Neuronal stem cell (in vitro differentiated cells): ENCODE data around the gene POLDIP3.

Source experiments
- DNase-seq: peaks from one replicate; pipeline ENCODE4 v3.0.0-alpha.2; 2013; ENCODE audit warnings: low spot score
- H2AFZ ChIP-seq: one replicate; pipeline ENCODE4 v1.6.1; 2013; ENCODE audit warnings: mild to moderate bottlenecking, low read length, inconsistent platforms
- H2AK5ac ChIP-seq: 2 replicates; pipeline ENCODE4 v1.6.1; 2013; ENCODE audit warnings: low read depth, mild to moderate bottlenecking, inconsistent platforms, low read length, moderate library complexity, mixed read lengths
- H2BK120ac ChIP-seq: 2 replicates; pipeline ENCODE4 v1.6.1; 2013; ENCODE audit warnings: low read depth, mild to moderate bottlenecking, inconsistent platforms, low read length, moderate library complexity, mixed read lengths
- H2BK12ac ChIP-seq: one replicate; pipeline ENCODE4 v1.6.1; 2013; ENCODE audit warnings: low read length, inconsistent platforms
- H2BK15ac ChIP-seq: 2 replicates; pipeline ENCODE4 v1.6.1; 2013; ENCODE audit warnings: mild to moderate bottlenecking, low read length, inconsistent platforms, mixed read lengths
- H2BK5ac ChIP-seq: one replicate; pipeline ENCODE4 v1.6.1; 2013; ENCODE audit warnings: inconsistent platforms, mild to moderate bottlenecking, low read length, moderate library complexity
- H3K14ac ChIP-seq: one replicate; pipeline ENCODE4 v1.6.1; 2013; ENCODE audit warnings: low read length, inconsistent platforms
- H3K18ac ChIP-seq: 2 replicates; pipeline ENCODE4 v1.6.1; 2013; ENCODE audit warnings: low read length, inconsistent platforms
- H3K23ac ChIP-seq: 2 replicates; pipeline ENCODE4 v1.6.1; 2013; ENCODE audit warnings: low read depth, mild to moderate bottlenecking, mixed read lengths, low read length, inconsistent platforms; ENCODE audit not compliant: poor library complexity
- H3K27ac ChIP-seq: replicated peaks from 3 replicates; pipeline ENCODE4 v1.5.1; 2013; ENCODE audit warnings: low read length, inconsistent platforms
- H3K27me3 ChIP-seq, 3 experiments: 2 replicates each; pipeline ENCODE4 v1.6.1; 2013; ENCODE audit warnings: low read length in 3 of 3, mild to moderate bottlenecking in 2 of 3, inconsistent platforms in 1 of 3, low read depth in 1 of 3, mixed read lengths in 1 of 3, moderate library complexity in 1 of 3; ENCODE audit not compliant: control insufficient read depth in 3 of 3, insufficient read depth in 3 of 3
- H3K36me3 ChIP-seq, 2 donors: replicated peaks in 1 of 2; 2 replicates each; pipeline ENCODE4 v1.6.1; 2013; ENCODE audit warnings: low read length in 2 of 2; ENCODE audit not compliant: control insufficient read depth in 2 of 2, insufficient read depth in 2 of 2
- H3K4ac ChIP-seq: 2 replicates; pipeline ENCODE4 v1.6.1; 2013; ENCODE audit warnings: inconsistent platforms, mild to moderate bottlenecking, low read length, moderate library complexity
- H3K4me1 ChIP-seq, 2 donors: 1 replicate in 1 of 2; 2 replicates in 1 of 2; pipeline ENCODE4 v1.6.1; 2013; ENCODE audit warnings: low read length in 2 of 2, low read depth in 1 of 2; ENCODE audit not compliant: control insufficient read depth in 2 of 2, insufficient read depth in 1 of 2
- H3K4me2 ChIP-seq: one replicate; pipeline ENCODE4 v1.6.1; 2013; ENCODE audit warnings: mild to moderate bottlenecking, low read length, inconsistent platforms; ENCODE audit not compliant: insufficient read depth, poor library complexity, severe bottlenecking
- H3K4me3 ChIP-seq, 2 donors: 2 replicates each; pipeline ENCODE4 v1.5.1; 2013; ENCODE audit warnings: low read length in 2 of 2, mild to moderate bottlenecking in 2 of 2, inconsistent platforms in 1 of 2, moderate library complexity in 1 of 2
- H3K79me1 ChIP-seq: one replicate; pipeline ENCODE4 v1.6.1; 2013; ENCODE audit warnings: low read depth, mild to moderate bottlenecking, inconsistent platforms, low read length, moderate library complexity
- H3K9ac ChIP-seq: one replicate; pipeline ENCODE4 v1.6.1; 2013; ENCODE audit warnings: mild to moderate bottlenecking, low read depth, low read length, inconsistent platforms; ENCODE audit not compliant: poor library complexity
- H3K9me3 ChIP-seq, 2 donors: replicated peaks in 1 of 2; 2 replicates each; pipeline versions ENCODE3 to v1.6.1; 2013; ENCODE audit warnings: low read length in 2 of 2, mild to moderate bottlenecking in 2 of 2, inconsistent platforms in 1 of 2, low read depth in 1 of 2, mixed read lengths in 1 of 2, moderate library complexity in 1 of 2; ENCODE audit not compliant: control insufficient read depth in 2 of 2, insufficient read depth in 1 of 2
- H4K8ac ChIP-seq: one replicate; pipeline ENCODE4 v1.6.1; 2013; ENCODE audit warnings: low read depth, mild to moderate bottlenecking, inconsistent platforms, low read length, moderate library complexity
- H4K91ac ChIP-seq: one replicate; pipeline ENCODE4 v1.6.1; 2013; ENCODE audit warnings: low read length, low read depth, mild to moderate bottlenecking, inconsistent platforms; ENCODE audit not compliant: poor library complexity
- WGBS, 2 donors: extraction: QIAGEN DNeasy Blood & Tissue Kit; methylation state at CpG; one replicate each; pipeline ENCODE4 v1.1.7; 2013; ENCODE audit warnings: missing lambda C conversion rate in 2 of 2, mixed read lengths in 1 of 2; ENCODE audit not compliant: insufficient read length in 2 of 2, insufficient replicate concordance in 1 of 2; ENCODE audit errors: extremely low coverage in 2 of 2; 5-methylcytosine and 5-hydroxymethylcytosine counted together

The POLDIP3 gene

DNA sequence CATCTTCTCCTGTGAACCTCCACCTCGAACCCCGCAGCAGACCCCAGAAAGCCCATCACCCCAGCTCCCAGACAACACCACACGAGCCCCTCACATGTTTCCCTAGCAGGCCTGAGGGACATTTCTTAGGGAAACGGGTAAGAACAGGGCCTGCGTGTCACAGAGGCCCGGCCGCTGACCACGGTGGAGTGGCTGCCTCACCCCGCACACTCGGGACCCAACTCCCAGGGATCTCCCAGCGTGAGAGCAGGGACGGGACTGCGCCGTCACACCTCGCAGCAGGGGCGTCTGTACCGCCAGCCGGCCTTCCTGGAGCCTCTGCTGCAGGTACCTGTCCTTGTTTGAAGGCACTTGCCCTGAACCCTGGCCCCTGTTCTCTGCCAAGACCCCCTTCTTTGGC lies 15.5 kb upstream of the POLDIP3 start:
- H2BK15ac ChIP-seq: no peak overlapping the region
- H3K4me3 ChIP-seq: no peak overlapping the region
- H3K9ac ChIP-seq: no peak overlapping the region
- no peak overlapping the region for H4K91ac ChIP-seq
- no peak overlapping the region for H3K14ac ChIP-seq
- no peak overlapping the region for H3K4me2 ChIP-seq
- H3K9me3 ChIP-seq: no peaks in the 10 kb centered on the region
- no peak overlapping the region for H2BK120ac ChIP-seq
- H3K4me1 ChIP-seq: no peaks in the 10 kb centered on the region
- H3K4ac ChIP-seq: no peak overlapping the region
- H2AK5ac ChIP-seq: no peak overlapping the region
- H3K27me3 ChIP-seq: no peaks in the 10 kb centered on the region
- no peak overlapping the region for H2BK5ac ChIP-seq
- DNase-seq: no peak
- no CpG with 5 or more reads among the region's 18 CpGs for WGBS, 2 donors
- H3K27ac ChIP-seq: no peak overlapping the region
- H4K8ac ChIP-seq: no peak overlapping the region
- no peak overlapping the region for H2AFZ ChIP-seq
- H3K36me3 ChIP-seq: peaks cover 53 to 82% of the 10 kb centered on the region in 2 donors
- H3K18ac ChIP-seq: no peak overlapping the region
- H3K79me1 ChIP-seq: peaks cover 4% of the 10 kb centered on the region
- H3K23ac ChIP-seq: no peak overlapping the region
- no peak overlapping the region for H2BK12ac ChIP-seq

DNA sequence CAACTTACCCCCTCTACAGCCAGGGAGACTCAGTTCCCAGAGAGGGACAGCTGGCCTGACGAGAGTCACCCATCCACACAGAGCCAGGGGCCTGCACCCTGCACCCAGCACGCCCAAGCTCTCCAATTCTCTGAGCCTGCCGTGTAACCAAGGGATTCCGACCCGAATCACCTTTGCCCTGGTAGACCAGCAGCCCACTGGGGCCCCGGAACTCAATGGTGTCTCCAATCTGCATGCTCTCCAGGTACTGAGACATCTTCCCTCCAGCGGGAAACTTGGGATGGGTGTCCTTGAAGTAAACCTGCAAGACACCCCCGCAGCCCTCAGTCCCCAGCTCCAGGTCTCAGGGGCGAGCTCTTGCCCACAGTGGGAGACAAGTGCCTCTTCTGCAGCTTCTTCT lies 13.3 kb upstream of the POLDIP3 start:
- H3K27ac ChIP-seq: no peak overlapping the region

DNA sequence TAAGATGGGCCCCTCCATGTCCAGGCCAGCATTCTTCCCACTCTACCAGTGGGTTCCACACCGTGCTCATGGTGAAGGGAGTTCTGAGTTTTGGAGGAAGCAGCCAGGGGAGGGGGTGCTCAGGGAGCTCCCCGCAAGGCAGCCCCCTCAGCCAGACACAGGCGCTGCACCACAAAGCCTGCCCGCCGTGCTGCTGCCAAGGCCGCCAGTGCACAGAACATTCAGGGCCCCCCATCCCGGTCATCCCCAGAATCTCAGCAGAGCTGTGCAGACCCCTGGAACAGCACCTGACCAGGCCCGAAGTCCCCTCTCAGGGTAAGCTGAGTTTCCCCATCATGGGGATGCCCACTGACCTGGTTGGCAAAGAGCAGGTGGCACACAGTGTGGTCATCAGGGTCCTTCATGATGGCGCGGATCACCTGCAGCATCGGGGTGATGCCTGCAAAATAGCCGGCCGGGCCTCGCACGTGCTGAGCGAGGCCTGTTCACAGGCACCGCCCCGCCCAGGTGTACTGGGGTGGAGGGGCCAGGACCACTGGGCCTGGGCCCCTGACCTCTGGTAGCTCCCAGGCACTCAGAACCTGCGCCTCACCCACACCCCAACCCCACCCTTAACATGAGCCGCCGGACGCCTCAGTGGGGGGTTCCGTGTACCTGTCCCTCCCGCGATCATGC lies 12.4 kb upstream of the POLDIP3 start:
- Histone ChIP-seq H3K79me1 (peaks cover 2% of the 10 kb centered on the region), H3K9ac (no peak overlapping the region), H3K23ac (no peak overlapping the region), H2BK15ac (no peak overlapping the region), H3K4me2 (no peak overlapping the region), H3K14ac (no peak overlapping the region), H3K27me3 (no peaks in the 10 kb centered on the region), H3K9me3 (no peaks in the 10 kb centered on the region), H3K4me3 (no peak overlapping the region), H3K4ac (no peak overlapping the region), H3K4me1 (peaks cover 0 to 2% of the 10 kb centered on the region in 2 donors), H3K18ac (no peak overlapping the region), H2BK12ac (no peak overlapping the region), H2BK5ac (peak overlapping the region; percentile 18), H3K36me3 (peaks cover 49 to 86% of the 10 kb centered on the region in 2 donors), H2AFZ (no peak overlapping the region), H3K27ac (no peak overlapping the region), H4K8ac (no peak overlapping the region), H2BK120ac (no peak overlapping the region), H4K91ac (no peak overlapping the region), H2AK5ac (no peak overlapping the region)
- WGBS, 2 donors: no CpG with 5 or more reads among the region's 25 CpGs
- no peak for DNase-seq

More for the DNA sequence above, 13.3 kb upstream of the POLDIP3 start:
- H3K27me3 ChIP-seq: no peaks in the 10 kb centered on the region
- no peak overlapping the region for H2BK5ac ChIP-seq
- H2BK120ac ChIP-seq: no peak overlapping the region
- H3K23ac ChIP-seq: peak overlapping the region; percentile 52
- no peak overlapping the region for H3K4me2 ChIP-seq
- H3K9ac ChIP-seq: no peak overlapping the region
- H3K9me3 ChIP-seq: no peaks in the 10 kb centered on the region
- no peak overlapping the region for H3K4ac ChIP-seq
- WGBS, 2 donors: no CpG with 5 or more reads among the region's 9 CpGs
- H2AFZ ChIP-seq: no peak overlapping the region
- no peak overlapping the region for H2BK15ac ChIP-seq
- H3K4me1 ChIP-seq: no peaks in the 10 kb centered on the region
- no peak overlapping the region for H4K91ac ChIP-seq
- H3K4me3 ChIP-seq: no peak overlapping the region
- peaks cover 6% of the 10 kb centered on the region for H3K79me1 ChIP-seq
- H2AK5ac ChIP-seq: no peak overlapping the region
- no peak overlapping the region for H2BK12ac ChIP-seq
- no peak overlapping the region for H3K18ac ChIP-seq
- no peak for DNase-seq
- peaks cover 51 to 88% of the 10 kb centered on the region in 2 donors for H3K36me3 ChIP-seq
- H3K14ac ChIP-seq: peak overlapping the region; percentile 8
- H4K8ac ChIP-seq: no peak overlapping the region

DNA sequence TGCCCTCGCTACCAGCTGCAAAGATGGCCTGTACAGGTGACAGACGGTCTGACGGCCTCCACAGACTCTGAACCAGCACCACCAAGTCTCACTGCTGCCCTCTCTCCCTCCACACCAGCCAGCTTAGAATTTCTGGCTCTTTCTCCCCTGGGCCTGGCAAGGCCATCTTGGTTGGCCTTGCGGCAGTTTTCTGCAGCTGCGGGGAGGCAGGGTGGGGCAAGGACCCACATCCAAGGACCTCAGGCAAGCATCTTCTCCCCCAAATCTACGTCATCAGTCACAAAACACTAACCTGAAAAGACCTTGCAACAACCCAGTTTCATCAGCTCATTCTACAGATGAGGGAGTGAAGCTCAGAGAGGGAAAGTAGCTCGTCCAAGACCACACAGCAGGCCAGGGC lies 11.7 kb upstream of the POLDIP3 start:
- Histone ChIP-seq H4K91ac (no peak overlapping the region), H2BK12ac (no peak overlapping the region), H3K4ac (no peak overlapping the region), H3K9ac (no peak overlapping the region), H3K4me3 (no peak overlapping the region), H3K23ac (no peak overlapping the region), H2AFZ (no peak overlapping the region), H3K27ac (no peak overlapping the region), H3K36me3 (peaks cover 44 to 80% of the 10 kb centered on the region in 2 donors), H2BK5ac (peak overlapping the region; percentile 18), H3K14ac (no peak overlapping the region), H3K27me3 (no peaks in the 10 kb centered on the region), H3K9me3 (no peaks in the 10 kb centered on the region), H4K8ac (no peak overlapping the region), H2BK120ac (no peak overlapping the region), H3K4me1 (peaks cover 0 to 2% of the 10 kb centered on the region in 2 donors), H3K4me2 (no peak overlapping the region), H2AK5ac (no peak overlapping the region), H2BK15ac (no peak overlapping the region), H3K79me1 (peaks cover 2% of the 10 kb centered on the region), H3K18ac (no peak overlapping the region)
- no CpG with 5 or more reads among the region's 7 CpGs for WGBS, 2 donors
- no peak for DNase-seq
